Measurements from ENCODE around the gene PHF21B.

Gene PHF21B

DNA sequence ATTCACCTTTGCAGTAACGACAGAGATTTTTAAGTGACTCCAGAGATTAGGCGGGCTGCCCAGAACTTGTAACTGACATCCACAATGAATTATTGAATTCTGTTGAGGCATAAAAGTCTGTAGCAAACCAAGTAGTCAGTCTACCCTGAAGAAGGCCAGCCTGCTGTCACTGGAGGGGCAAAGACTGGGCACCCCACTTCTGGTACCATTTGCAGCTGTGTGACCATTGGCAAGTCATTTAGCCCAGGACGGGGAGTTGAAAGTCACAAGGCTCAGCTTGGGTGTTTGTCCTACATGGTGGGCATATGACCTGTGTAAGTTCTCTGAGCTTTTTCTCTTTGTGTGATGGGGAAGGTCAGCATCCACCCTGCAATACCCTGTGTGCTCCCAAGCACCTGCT, 138.0 kb downstream of the PHF21B start:
- TF ChIP-seq ZBTB7A (IDR thresholded peaks at IDR 0.05; ENCODE audit: low read depth) (no peak), EP300 (IDR thresholded peaks at IDR 0.05; ENCODE audit: borderline replicate concordance) (no peak), NFIC (IDR thresholded peaks at IDR 0.05) (no peak), CEBPB (IDR thresholded peaks at IDR 0.05) (no peak), YY1 (IDR thresholded peaks at IDR 0.05; ENCODE audit: low read depth) (no peak), TAF1 (IDR thresholded peaks at IDR 0.05; ENCODE audit: low read depth) (no peak), TCF12 (IDR thresholded peaks at IDR 0.05; ENCODE audit: low read depth) (no peak), TEAD4 (IDR thresholded peaks at IDR 0.05) (no peak), FOXM1 (IDR thresholded peaks at IDR 0.05; ENCODE audit: borderline replicate concordance, low read depth) (no peak), RAD21 (IDR thresholded peaks at IDR 0.05; ENCODE audit: low read depth) (no peak)
- TF ChIP-seq, protein P1, sequence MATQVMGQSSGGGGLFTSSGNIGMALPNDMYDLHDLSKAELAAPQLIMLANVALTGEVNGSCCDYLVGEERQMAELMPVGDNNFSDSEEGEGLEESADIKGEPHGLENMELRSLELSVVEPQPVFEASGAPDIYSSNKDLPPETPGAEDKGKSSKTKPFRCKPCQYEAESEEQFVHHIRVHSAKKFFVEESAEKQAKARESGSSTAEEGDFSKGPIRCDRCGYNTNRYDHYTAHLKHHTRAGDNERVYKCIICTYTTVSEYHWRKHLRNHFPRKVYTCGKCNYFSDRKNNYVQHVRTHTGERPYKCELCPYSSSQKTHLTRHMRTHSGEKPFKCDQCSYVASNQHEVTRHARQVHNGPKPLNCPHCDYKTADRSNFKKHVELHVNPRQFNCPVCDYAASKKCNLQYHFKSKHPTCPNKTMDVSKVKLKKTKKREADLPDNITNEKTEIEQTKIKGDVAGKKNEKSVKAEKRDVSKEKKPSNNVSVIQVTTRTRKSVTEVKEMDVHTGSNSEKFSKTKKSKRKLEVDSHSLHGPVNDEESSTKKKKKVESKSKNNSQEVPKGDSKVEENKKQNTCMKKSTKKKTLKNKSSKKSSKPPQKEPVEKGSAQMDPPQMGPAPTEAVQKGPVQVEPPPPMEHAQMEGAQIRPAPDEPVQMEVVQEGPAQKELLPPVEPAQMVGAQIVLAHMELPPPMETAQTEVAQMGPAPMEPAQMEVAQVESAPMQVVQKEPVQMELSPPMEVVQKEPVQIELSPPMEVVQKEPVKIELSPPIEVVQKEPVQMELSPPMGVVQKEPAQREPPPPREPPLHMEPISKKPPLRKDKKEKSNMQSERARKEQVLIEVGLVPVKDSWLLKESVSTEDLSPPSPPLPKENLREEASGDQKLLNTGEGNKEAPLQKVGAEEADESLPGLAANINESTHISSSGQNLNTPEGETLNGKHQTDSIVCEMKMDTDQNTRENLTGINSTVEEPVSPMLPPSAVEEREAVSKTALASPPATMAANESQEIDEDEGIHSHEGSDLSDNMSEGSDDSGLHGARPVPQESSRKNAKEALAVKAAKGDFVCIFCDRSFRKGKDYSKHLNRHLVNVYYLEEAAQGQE (IDR thresholded peaks at IDR 0.05; ENCODE audit: low read depth) = no peak

DNA sequence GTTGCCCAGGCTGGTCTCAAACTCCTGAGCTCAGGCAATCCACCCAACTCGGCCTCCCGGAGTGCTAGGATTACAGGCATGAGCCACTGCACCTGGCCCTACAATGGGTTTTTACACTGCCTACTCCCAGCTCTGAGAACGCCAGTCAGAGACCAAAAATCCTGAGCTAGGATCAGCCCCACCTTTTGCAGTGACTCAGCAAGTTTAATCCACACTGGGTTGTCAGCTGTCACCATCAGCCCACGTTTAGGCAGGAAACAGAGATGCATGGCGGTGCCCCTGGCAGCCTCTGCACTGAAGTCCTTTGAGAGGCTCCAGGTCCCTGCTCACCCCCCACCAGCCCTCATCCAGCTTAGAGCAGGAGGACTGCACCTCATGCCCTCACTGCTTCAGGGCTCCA, 139.8 kb downstream of the PHF21B start:
- TF ChIP-seq YY1 (IDR thresholded peaks at IDR 0.05; ENCODE audit: low read depth) = no peak
- TF ChIP-seq, protein P2, sequence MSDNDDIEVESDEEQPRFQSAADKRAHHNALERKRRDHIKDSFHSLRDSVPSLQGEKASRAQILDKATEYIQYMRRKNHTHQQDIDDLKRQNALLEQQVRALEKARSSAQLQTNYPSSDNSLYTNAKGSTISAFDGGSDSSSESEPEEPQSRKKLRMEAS (IDR thresholded peaks at IDR 0.05) = peak; percentile 20; the same call in 1 of the 2 replicates

DNA sequence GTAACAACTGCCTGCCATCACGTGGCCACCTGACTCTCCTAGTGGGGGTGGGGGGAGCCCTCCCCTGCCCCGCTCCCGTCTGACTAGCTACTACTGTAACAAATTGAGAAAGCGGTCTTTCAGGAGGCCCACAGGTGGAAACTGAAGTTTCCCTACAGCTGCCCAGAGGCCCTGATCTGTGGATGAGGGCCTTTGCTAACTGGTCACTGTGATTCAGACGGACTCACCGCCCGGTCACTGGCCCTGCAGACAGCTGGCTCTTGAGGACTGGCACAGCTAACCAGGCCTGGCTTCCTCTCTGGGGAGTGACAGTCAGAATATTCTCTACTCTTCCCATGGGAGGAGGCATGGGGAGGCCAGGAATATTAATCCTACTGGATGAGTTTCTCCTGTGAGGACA, 140.6 kb downstream of the PHF21B start:
- TF ChIP-seq CREB1 (IDR thresholded peaks at IDR 0.05; ENCODE audit: low read depth) (no peak), CEBPB (IDR thresholded peaks at IDR 0.05) (no peak), TAF1 (IDR thresholded peaks at IDR 0.05; ENCODE audit: low read depth) (no peak), FOXM1 (IDR thresholded peaks at IDR 0.05; ENCODE audit: borderline replicate concordance, low read depth) (no peak), EGR1 (IDR thresholded peaks at IDR 0.05) (no peak), YY1 (IDR thresholded peaks at IDR 0.05; ENCODE audit: low read depth) (no peak), RAD21 (IDR thresholded peaks at IDR 0.05; ENCODE audit: low read depth) (no peak), ZBTB7A (IDR thresholded peaks at IDR 0.05; ENCODE audit: low read depth) (no peak), NFIC (IDR thresholded peaks at IDR 0.05) (no peak)
- TF ChIP-seq, protein P2 (IDR thresholded peaks at IDR 0.05) = no peak

DNA sequence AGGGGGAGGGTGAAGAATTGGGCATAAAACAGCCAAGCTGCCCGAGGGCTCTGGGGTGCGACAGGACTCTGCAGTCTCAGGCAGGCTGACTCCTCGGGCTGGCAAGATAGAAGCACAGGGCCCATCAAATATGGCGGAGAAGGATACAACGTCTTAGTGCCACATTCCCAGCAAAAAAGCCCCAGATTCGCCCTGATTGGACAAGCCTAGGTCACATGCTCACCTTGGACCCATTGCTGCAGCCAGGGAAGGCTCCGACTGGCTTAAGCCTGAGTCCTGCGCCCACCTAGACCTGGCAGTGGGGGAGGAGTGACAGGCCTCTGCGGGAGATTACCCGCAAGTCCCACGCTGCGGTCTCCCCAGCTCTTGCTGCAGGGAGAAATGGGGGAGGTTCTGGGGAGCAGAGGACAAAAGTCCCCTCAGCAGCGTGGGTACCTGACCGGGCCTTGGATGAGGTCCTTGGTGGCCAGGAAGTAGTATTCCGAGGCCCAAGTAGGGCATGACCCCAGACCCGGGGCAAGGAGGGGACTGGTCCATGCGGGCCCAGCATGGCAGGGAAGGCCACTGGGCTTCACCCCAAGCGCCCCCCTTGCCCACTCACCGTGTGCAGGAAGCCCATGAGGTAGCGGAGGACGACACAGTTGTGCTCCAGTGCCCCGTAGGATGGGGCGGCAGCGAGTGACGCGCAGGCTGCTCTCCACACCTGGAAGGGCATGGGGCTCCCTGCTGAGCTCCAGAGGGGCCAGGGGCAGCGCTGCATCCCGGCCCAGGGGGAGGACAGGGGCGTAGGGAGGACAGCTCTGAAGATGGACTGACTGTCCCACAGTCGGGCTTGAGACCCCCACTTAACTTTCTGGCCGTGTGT, 144.4 kb downstream of the PHF21B start:
- no peak for TF ChIP-seq TCF12 (IDR thresholded peaks at IDR 0.05; ENCODE audit: low read depth)
- TF ChIP-seq, protein P3, sequence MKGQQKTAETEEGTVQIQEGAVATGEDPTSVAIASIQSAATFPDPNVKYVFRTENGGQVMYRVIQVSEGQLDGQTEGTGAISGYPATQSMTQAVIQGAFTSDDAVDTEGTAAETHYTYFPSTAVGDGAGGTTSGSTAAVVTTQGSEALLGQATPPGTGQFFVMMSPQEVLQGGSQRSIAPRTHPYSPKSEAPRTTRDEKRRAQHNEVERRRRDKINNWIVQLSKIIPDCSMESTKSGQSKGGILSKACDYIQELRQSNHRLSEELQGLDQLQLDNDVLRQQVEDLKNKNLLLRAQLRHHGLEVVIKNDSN (IDR thresholded peaks at IDR 0.05) = peak; percentile 56

DNA sequence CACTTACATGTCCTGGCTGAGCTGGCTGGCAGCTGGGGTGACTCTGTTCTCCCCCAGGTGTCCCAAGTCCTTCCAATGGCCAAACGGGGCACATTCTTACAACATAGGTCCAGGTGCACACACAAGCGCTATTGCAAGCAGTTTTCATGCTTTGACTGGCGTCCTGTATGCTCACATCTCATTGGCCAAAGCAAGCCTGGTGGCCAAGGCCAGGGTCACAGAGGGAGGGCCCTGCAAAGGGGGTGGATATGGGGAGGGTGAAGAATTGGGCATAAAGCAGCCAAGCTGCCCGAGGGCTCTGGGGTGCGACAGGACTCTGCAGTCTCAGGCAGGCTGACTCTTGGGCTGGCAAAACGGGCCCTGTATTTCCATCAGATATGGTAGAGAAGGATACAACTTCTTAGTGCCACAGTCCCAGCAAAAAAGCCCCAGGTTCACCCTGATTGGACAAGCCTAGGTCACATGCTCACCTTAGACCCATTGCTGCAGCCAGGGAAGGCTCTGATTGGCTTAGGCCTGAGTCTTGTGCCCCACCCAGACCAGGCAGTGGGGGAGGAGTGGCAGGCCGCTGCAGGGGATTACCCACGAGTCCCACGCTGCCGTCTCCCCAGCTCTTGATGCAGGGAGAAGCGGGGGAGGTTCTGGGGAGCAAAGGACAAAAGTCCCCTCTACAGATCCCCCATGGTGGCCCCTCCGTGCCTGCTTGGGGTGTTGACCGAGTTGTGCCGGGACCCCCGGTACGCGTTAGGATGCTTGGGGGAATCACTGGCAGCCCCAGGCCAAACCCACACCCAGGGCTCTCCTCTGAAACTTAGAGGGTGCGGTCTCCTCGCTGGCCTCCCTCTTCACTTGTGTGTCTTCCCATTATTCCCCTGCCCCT, 146.6 kb downstream of the PHF21B start:
- TF ChIP-seq, protein P3 (IDR thresholded peaks at IDR 0.05) = peak; percentile 71
- TF ChIP-seq EGR1 (IDR thresholded peaks at IDR 0.05) = no peak

DNA sequence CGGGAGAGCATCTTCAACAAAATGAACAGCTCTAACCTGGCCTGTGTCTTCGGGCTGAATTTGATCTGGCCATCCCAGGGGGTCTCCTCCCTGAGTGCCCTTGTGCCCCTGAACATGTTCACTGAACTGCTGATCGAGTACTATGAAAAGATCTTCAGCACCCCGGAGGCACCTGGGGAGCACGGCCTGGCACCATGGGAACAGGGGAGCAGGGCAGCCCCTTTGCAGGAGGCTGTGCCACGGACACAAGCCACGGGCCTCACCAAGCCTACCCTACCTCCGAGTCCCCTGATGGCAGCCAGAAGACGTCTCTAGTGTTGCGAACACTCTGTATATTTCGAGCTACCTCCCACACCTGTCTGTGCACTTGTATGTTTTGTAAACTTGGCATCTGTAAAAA, 147.5 kb downstream of the PHF21B start:
- TF ChIP-seq YY1 (IDR thresholded peaks at IDR 0.05; ENCODE audit: low read depth) = no peak
- TF ChIP-seq CEBPB (IDR thresholded peaks at IDR 0.05) = no peak
- TF ChIP-seq EP300 (IDR thresholded peaks at IDR 0.05; ENCODE audit: borderline replicate concordance) = no peak
- TF ChIP-seq TCF12 (IDR thresholded peaks at IDR 0.05; ENCODE audit: low read depth) = no peak
- TF ChIP-seq, protein P1 (IDR thresholded peaks at IDR 0.05; ENCODE audit: low read depth) = no peak
- TF ChIP-seq CREB1 (IDR thresholded peaks at IDR 0.05; ENCODE audit: low read depth) = no peak
- no peak for TF ChIP-seq FOXM1 (IDR thresholded peaks at IDR 0.05; ENCODE audit: borderline replicate concordance, low read depth)
- TF ChIP-seq, protein P3 (IDR thresholded peaks at IDR 0.05) = no peak
- no peak for TF ChIP-seq RAD21 (IDR thresholded peaks at IDR 0.05; ENCODE audit: low read depth)
- TF ChIP-seq TEAD4 (IDR thresholded peaks at IDR 0.05) = no peak
- TF ChIP-seq ZBTB7A (IDR thresholded peaks at IDR 0.05; ENCODE audit: low read depth) = no peak

All from Ishikawa (cell line).